ENCODE results near the gene GH1. TPM values are rescaled to one million over a fixed set of nuclear protein-coding genes. Genes with fewer than 3 reads are reported as not detected.

Gene GH1
- total and polyA plus RNA-seq, 2 experiments from 2014 or later = not detected

DNA sequence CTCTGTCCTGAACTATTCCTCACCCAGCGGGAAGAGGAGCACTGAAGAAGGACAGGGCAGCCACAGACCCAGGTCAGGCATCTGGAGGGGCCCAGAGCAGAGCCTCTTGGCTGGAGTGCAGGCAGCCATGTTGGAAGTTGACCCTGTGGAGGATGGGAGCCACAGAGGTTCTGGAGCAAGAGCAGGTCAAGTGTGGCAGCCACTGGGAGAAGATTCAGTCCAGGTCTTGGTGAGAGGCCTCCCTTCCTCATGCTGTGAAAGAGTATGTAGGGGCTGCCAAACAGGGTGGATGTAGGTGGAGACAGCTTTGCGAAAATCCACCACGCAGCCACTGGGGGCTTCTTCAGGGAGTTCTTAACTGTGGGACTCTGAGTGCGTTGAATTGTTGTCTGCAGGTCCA is 14.1 kb upstream of the GH1 start:
- H3K36me3 ChIP-seq = no peaks in the 10 kb centered on the region
- no peak for DNase-seq (ENCODE audit: low read depth in 1 of 2, low spot score in 1 of 2)
- H3K4me1 ChIP-seq (ENCODE audit: low read depth) = no peaks in the 10 kb centered on the region
- no peaks in the 10 kb centered on the region for H3K27me3 ChIP-seq
- H3K27ac ChIP-seq = no peak overlapping the region
- TF ChIP-seq, protein P1, sequence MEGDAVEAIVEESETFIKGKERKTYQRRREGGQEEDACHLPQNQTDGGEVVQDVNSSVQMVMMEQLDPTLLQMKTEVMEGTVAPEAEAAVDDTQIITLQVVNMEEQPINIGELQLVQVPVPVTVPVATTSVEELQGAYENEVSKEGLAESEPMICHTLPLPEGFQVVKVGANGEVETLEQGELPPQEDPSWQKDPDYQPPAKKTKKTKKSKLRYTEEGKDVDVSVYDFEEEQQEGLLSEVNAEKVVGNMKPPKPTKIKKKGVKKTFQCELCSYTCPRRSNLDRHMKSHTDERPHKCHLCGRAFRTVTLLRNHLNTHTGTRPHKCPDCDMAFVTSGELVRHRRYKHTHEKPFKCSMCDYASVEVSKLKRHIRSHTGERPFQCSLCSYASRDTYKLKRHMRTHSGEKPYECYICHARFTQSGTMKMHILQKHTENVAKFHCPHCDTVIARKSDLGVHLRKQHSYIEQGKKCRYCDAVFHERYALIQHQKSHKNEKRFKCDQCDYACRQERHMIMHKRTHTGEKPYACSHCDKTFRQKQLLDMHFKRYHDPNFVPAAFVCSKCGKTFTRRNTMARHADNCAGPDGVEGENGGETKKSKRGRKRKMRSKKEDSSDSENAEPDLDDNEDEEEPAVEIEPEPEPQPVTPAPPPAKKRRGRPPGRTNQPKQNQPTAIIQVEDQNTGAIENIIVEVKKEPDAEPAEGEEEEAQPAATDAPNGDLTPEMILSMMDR (IDR thresholded peaks at IDR 0.05; ENCODE audit: low read depth, low read length) = no peak
- no peak overlapping the region for H3K4me3 ChIP-seq
- H3K9me3 ChIP-seq (ENCODE audit: low read depth) = no peaks in the 10 kb centered on the region

DNA sequence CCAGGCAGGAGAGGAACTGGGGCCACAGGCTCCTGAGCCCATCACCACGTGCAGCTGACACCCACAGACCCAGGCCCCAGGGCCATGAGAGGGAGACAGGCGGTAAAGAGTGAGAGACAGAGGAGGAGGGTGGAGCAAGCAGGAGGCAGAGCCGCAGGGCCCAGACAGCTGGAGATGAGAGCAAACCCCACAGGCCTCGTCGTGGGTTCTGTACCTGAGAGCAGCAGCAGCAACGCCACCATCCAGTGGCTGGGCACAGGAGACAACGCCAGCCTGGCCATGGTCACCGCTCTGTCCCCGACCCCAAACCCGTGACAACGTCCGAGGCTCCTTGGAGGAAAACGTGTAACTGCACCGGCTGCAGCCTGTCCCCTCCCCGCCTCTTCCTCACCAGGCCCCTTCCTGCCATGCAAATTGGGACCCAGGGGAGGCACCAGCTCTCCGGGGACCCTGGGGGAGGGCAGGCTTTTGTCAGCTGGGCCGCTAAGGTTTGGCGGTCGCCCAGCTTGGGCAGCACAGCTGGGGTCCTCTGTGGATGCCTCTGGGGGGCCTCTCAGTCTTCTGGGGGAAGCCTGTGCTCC is 13.4 kb upstream of the GH1 start, which contains the start of gene CD79B:
TSS of gene CD79B (minus strand) at position 351 of the 581 bp plus-strand sequence. CDS start at position 281, 70 bp downstream.
- no peak for DNase-seq (ENCODE audit: low read depth in 1 of 2, low spot score in 1 of 2)
- Histone ChIP-seq H3K36me3 (no peaks in the 10 kb centered on the region), H3K4me3 (no peak within 1 kb of the TSS), H3K9me3 (ENCODE audit: low read depth) (no peaks in the 10 kb centered on the region), H3K27me3 (no peaks in the 10 kb centered on the region), H3K4me1 (ENCODE audit: low read depth) (no peaks in the 10 kb centered on the region), H3K27ac (no peak within 1 kb of the TSS)
- TF ChIP-seq, protein P1 (IDR thresholded peaks at IDR 0.05; ENCODE audit: low read depth, low read length) = no peak

DNA sequence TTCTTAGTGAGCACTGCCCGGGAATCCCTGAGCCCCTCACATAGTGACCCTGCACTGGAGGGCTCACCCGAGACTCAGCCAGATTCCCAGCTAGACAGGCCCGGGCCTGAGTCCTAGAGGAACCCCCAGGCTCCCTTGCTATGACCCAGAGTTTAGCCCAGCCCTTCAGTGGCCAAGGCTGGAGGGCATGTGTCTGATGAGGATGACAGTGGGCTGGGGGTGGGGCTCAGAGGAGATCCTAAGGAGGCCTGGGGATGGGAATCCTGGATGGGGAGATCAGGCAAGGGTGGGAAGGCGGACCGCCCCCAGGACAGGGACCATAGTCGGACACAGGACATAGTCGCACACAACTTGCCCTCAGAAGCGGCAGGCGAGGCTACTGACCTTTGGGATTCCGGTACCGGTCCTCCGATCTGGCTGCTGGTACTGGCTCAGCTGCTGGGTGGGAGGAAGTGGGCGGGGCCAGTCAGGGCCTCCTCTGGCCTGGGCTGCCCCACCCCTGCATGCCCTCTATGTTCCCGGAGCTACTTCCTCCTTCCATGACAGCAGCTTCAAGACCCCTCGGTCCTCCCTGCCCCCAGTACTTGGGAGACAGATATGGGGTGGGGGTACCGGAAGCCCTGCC is 12.4 kb upstream of the GH1 start:
- H3K9me3 ChIP-seq (ENCODE audit: low read depth) = no peaks in the 10 kb centered on the region
- peak in 1 of 2 donors; percentile 18 for DNase-seq (ENCODE audit: low read depth in 1 of 2, low spot score in 1 of 2)
- no peak overlapping the region for H3K27ac ChIP-seq
- no peaks in the 10 kb centered on the region for H3K36me3 ChIP-seq
- no peaks in the 10 kb centered on the region for H3K27me3 ChIP-seq
- H3K4me3 ChIP-seq = no peak overlapping the region
- no peaks in the 10 kb centered on the region for H3K4me1 ChIP-seq (ENCODE audit: low read depth)
- TF ChIP-seq, protein P1 (IDR thresholded peaks at IDR 0.05; ENCODE audit: low read depth, low read length) = no peak

DNA sequence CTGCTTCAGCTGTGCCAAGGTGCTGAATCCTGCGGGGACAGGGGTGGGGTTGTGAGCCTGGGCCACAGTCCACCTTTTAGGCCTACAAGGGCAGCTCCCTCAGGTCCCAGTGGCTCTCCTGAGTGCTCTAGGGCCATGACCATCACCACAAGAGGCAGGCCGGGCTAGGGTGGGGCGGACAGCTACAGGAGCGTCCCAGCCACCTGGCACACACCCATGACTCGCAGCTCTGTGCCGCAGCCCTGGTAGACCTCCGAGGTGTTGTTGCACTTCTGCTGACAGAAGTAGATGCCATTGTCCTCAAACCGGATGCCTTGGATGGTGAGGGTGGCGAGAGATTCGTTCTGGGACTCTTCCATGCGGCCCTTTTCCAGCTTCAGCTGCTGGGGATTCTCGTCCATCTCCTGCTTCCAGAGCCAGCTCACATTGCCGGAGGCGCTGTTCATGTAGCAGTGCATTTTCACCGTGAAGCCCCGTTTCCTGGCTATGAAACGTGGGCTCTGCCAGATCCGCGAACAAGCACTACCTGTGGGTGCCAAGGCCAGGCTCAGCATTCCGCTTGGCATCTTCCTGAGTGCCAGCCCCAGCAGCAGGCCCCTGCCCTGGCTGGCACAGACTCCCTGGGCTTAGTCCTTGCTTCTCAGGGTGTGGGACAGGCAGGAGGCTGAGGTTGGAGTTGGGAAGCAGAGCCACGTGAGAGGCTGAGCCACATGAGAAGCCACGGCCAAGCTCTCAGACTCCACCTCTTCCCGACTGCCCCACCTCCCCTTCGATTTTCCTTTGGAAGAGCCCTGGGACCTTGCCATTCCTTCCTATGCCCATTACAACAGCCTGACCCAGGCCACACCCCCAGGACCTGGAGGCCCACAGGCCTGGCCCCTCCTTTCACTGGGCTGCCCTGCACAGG is 11.5 kb upstream of the GH1 start:
- Histone ChIP-seq H3K36me3 (no peaks in the 10 kb centered on the region), H3K27ac (no peak overlapping the region), H3K9me3 (ENCODE audit: low read depth) (no peaks in the 10 kb centered on the region), H3K4me1 (ENCODE audit: low read depth) (no peaks in the 10 kb centered on the region), H3K4me3 (no peak overlapping the region), H3K27me3 (no peaks in the 10 kb centered on the region)
- DNase-seq (ENCODE audit: low read depth in 1 of 2, low spot score in 1 of 2) = peak in 1 of 2 donors; percentile 14
- TF ChIP-seq, protein P1 (IDR thresholded peaks at IDR 0.05; ENCODE audit: low read depth, low read length) = no peak

DNA sequence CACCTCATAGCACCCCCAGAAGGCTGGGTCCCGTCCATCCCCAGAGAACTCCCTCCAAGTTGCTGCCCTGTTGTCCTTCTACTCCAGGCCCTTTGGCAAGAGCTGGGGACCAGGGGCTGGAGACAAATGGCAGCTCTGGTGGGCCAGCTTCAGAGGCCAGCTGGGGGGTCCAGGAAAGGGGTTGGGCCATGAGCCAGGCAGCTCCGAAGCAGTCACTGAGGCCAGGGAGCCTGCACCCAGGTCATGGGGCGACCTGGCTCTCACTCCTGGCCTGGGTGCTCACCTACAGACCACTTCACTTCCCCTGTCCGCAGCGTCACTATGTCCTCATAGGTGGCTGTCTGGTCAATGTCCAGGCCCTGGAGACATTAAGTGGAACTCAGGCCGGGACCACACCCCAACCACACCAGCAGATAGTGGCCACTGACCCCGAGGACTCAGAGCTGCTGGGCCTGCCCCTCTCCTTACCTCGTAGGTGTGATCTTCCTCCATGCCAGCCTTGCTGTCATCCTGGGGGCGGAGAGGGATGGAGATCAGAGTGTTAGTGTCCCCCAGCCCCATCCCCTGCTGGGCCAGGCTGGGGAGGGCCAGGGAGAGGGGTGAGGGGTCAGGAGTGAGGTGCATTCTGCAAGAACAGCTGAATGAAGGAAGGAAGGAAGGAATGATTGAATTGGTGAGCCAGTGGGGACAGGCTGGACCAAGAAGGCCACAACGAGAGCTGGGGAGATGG is 10.5 kb upstream of the GH1 start:
- H3K36me3 ChIP-seq = no peaks in the 10 kb centered on the region
- DNase-seq (ENCODE audit: low read depth in 1 of 2, low spot score in 1 of 2) = no peak
- TF ChIP-seq, protein P1 (IDR thresholded peaks at IDR 0.05; ENCODE audit: low read depth, low read length) = no peak
- H3K4me1 ChIP-seq (ENCODE audit: low read depth) = no peaks in the 10 kb centered on the region
- no peaks in the 10 kb centered on the region for H3K27me3 ChIP-seq
- no peaks in the 10 kb centered on the region for H3K9me3 ChIP-seq (ENCODE audit: low read depth)
- H3K4me3 ChIP-seq = no peak overlapping the region
- no peak overlapping the region for H3K27ac ChIP-seq

Measured in cardiac muscle cell (in vitro differentiated cells and primary cell).